NCI-H128 (cell line): ENCODE data around the gene NSMCE1.

Experiments used
- DNase-seq: peaks from one replicate; lab custom pipeline; 2025; ENCODE audit not compliant: unreplicated experiment; lab: John Stamatoyannopoulos, UW

The NSMCE1 gene

DNA sequence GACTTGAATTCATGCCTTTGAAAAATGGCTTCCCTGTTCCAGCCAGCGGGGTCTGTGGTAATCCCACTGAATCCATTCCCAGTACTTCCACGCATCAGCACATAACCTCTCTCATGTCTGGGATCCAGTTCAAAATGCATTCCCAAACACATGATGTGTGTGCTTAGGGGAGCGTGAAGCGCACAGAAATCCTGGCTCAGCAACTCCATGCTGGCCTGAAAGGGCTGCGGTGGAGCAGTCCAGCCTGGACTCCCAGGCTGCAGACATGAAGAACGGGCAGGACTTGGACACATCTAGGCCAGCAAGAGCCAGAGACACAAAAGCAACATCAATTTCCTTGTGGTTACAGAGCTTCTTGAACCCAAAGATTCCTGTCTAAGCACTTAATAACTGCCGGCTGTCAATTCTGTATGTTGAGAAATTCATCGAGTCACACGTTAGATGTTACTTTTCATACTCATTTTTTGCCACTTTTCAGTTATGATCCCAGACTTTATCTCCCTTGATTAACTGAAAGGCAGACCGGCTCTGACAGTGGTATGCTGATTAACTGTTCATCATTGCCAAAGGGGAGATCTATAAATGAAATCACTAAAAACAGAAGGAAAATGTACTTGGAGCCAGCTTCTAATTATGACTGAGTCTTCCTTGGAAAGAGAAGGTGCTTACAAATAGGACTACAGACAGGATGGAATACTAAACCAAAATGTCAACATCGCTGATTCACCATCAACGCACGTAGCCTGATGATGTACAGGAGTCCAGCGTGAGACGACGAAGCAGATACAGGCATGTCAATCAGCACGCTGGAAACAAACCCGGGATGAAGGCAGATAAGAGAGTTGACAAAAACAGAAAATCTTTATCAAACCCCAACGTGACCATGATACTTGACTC lies 23.0 kb downstream of the NSMCE1 start:
- no peak for DNase-seq

DNA sequence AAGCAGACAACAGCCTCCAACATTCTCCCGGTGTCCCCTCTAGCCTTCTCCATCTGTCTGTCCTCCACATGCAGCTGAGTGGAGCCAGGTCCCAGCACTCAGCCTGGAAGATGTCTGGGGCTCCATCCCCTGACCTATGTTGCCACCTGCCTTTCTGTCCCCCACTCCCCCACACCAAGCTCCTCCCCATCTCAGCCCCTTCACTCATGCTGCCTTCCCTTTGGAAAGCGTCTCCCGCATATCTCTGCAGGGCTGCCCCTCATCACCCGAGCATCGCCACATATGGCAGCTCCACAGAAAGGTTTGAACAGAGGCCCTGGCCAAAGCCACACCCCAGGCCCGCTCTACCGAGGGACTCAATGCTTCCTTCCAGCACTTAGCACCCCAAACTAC lies 24.2 kb downstream of the NSMCE1 start:
- DNase-seq, result no peak

DNA sequence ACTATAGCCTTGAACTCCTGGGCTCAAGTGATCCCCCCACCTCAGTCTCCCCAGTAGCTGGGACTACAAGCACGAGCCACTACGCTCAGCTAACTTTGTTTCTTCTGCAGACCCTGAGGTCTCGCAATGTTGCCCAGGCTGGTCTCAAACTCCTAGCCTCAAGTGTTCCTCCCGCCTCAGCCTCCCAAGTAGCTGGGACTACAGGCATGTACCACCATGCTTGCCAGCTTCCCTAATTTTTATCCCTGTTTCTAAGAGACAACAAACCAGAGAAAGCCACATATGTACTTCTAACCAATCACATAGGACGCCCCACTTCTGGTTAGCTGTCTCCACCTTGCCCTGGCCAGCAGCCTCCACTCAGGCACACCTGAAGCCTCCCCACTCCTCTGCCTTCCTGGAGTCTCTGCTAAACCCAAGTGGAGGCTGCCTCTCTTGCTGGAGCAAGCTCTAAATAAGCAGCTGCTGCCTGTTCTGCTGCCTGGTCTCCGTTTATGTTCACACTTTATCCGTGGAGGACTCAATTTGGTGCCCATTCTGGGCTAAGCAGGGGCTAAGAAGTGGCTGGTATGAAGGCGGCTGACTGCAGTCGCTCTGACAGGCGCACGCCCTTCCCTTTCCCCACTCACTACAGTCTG lies 24.7 kb downstream of the NSMCE1 start:
- no peak for DNase-seq

DNA sequence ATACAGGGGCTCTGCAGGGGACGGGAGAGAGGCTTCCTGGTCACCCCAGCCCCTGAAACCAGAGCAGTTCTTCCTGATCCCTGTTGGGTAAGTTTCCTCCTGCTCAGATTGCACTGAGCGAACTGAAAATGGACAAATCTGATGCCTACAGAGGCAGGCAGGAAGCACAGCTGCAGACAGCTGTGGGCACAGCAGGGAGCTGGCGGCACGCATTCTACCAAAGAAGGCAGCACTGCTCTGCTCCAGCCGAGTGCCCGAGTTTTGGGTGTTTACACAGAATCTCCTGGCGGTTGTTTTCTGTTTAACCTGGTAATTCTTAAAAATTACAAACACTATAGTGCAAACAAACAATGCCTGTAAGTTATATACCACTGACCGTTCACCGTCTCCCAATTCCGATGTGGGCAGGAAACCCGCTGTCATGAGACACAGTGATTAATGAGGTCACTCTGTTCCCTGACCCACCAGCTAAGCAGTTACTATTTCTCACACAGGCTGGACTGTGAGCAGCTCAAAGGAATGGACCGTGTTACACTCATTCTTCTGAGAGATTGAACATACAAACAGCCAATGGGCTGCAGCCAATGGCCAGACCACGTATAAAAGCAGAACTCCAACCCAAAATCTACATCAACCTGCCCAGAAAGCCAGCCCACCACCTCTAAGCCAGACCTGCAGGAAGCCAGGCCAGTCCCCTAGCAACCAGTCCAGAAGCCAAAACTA lies 25.5 kb downstream of the NSMCE1 start:
- no peak for DNase-seq

DNA sequence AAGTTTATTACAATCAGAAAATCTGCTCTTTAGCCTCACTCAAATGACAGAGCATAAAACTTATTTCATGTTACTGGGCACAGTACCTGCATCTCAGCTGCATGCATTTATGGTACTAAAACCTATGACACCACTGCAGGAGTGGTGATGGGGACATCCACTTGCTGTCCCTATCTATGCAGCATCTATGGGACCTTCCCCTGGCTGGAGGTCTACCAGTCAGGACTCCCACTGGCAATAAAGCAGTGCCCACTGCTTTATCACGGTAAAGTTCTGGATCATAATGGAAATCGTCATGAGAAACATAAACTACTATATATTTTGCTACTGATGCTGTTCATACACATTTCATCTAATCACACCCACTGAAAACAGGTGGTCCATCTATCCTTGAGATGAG lies 26.2 kb downstream of the NSMCE1 start:
- DNase-seq, result no peak

DNA sequence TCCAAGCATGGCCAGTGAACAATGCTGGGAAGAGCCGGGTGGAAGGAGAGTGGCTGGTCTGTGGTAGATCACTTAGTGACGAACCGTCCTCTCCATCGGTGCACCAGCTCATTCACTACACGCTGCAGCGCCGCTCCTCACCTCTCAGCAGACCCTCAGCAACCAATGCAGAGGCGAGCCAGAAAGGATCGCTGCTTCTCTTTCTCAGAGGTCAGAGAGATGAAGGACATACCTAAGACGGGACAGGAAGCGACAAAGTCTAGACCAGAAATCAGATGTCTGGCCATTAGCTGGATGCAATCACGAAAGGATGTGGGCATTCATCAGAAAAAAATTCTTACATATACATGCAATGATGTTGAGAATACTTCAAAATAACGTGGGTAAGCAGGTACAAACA lies 26.9 kb downstream of the NSMCE1 start:
- no peak for DNase-seq

DNA sequence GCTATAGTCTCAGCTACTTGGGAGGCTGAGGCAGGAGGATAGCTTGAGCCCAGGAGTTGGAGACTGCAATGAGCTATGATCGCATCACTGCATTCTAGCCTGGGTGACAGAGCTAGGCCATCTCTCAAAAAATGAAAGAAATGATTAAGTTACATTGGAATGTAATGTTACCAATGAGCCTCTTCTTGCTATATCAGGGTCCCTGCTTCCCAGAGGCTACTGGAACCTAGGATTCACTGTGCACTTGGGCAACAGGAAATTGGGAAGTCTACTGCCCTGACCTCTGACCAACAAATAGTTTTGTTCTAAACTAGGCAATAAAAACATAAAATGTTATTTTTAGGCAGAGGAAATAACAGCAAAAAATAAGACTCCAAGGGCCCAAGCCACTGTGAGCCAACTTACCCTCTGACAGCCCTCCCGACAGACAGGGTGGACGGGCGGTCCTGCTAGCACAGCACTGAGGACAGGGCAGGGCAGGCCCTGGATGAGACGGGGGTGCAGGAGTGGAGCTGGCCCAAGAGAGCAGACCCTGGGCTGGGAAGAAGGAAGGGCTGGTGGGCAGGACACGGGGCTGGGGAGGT lies 27.5 kb downstream of the NSMCE1 start:
- DNase-seq, result no peak

DNA sequence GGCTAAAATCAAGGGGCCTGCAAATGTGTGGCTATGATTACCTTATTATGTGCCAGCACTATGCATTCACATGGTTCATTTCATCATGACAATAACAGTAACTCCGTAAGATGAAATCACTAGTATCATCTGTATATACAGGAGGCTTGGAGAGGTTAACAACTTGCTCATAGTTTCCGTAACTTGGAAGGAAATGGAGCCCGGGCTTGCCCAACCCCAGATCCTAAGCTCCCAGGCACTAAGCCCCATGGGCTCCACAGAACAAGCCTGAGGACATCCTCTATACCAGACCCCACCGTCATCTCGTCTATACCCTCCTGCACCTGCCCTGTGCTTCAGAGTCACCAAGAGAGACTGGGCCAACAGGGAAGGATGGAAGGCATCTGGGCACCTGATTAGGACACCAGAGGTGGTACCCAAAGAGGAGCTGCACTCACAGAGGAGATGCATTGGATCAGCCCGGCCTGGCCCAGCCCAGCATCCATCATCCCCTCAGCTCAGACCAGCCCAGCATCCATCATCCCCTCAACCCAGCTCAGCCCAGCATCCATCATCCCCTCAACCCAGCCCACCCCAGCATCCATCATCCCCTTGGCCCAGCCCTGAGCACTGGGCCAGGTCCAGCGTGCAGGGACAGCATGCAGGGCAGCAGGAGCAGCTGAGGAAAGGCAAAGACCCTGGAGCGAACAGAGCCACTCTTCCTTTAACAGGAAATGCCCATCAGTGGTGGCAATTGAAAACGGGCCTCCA lies 28.5 kb downstream of the NSMCE1 start:
- DNase-seq, result no peak

DNA sequence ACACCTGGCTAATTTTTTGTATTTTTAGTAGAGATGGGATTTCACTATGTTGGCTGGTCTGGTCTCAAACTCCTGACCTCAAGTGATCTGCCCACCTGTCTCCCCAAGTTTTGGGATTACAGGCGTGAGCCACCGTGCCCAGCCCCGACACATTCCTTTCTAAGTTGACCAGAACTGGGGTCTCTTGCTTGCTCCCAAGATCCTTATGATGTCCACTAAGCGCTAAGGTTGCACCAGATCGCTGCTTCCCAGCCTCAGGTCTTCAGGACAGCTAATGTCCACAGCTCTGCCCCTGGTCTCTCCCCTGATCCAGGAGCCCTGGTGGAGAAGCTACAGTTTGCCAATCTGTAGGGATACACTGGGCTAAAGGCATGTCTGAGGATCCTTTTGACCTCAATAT lies 29.5 kb downstream of the NSMCE1 start:
- DNase-seq, result no peak

DNA sequence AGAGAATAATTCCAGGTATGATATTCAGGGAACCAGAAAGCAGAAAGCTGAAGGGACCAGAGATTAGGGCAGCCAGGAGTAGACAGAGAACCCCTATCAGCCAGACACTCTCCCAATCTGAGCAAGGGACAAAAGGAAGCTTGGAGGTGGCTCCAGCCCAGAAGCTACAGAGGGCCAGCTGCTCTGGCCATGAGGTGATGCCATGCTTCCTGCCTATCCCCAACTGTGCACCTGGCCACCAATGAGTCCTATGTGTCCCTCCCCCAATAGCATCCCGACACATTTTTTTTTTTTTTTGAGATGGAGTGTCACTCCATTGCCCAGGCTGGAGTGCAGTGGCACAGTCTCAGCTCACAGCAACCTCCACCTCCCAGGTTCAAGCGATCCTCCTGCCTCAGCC lies 30.0 kb downstream of the NSMCE1 start:
- DNase-seq, result no peak

DNA sequence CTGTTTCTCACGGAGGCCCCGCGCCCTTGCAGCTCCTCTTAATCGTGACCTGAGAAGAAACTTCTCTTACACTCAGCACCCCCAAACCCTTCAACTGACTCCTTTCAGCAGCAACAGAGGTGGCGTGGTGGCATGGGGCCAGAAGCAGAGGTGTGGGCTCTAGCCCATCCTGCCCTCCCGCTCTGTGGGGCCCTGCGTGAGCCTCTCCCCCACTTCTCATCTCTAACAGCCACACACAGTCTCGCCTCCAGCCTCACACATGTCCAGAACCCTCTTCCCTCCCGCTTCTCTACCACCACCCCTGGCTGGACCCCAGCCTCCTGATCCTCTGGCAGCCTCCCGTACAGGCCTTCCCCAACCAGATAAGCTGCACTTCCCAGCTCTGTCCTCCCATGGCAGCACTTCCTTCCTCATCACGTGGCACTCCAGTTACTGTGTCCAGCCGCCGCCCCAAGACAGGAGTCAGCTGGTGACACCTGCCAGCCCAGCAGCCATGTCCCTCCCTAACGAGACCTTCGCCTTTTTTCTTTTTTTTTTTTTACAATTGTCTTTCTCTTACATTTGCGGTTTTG lies 30.5 kb downstream of the NSMCE1 start:
- DNase-seq, result no peak

DNA sequence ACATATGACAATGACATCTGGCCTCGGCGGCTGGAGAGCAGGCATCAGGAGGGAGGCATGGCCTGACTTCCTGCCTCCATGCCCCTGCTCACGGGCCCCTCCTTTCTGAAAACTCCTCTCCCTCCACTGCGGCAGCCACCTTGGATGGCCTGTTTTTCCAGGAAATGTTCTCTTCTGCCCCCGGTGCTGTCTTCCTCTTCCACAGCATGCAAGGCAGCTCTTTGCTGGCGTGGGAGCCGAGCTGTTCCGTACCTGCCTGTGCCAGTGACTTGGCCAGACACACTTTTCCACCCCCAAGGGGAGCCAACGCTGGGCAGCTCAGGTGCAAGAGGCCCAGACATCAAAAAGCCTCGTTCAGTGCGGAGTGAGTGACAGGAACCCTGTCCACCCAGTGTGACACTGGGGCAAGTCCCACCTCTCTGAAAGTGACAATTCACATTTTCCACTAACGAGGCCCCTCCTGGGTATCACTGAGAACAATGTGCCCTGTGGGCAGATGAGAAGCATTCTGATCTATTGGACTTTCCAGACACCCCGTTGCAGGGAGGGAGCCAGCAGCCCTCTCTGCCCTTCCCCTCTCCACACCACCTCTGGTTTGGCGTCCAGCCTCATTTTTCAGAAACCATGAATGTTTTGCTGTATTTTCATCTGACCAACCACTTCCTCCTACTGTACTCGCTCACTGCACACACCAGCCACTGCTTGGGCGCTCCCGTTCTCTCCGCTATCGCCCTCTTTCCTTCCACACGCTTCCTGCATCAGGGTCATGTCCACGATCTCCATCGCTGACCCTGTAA lies 31.2 kb downstream of the NSMCE1 start:
- DNase-seq, result no peak

DNA sequence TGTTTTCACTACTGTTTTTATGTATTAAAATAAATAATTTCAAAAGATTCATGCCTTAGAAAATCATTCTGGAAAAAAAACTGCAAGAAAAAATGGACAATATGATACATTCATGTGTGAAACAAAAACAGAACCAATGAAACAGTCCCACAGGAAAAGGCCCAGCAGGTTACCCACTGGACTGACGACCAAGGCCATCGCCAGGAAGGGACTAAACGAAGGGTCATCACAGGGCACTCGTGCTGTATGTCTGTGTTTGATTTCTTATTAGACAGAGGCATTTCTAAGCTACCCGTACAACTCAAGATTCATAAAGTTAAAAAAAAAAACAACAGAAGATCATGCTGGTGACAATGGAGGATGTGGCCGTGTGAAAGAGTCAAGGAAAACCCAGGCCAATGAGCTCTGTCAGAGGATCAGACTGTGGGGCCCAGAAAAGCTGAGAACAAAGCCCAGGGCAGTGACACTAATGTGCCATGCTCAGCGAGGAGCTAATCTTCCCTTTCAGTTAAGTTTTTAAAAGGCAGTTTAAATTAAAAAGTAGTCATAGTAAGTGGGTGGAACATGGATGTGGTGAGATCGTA lies 31.8 kb downstream of the NSMCE1 start:
- DNase-seq, result no peak

DNA sequence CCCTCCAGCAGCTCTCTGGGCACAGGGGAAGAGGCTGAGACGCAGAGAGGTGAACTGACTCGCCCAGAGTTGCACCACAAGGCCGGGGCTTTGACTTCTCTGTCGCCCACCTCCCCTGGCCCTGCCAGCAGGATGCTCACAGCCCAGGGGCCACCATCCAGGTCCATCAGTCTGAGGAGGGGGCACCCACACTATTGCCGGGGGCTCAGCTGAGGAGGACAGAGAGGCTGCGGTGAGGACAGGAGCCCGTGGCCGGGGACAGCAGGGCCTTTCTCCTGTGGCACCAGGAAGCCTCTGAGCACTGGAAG lies 32.7 kb downstream of the NSMCE1 start:
- no peak for DNase-seq

DNA sequence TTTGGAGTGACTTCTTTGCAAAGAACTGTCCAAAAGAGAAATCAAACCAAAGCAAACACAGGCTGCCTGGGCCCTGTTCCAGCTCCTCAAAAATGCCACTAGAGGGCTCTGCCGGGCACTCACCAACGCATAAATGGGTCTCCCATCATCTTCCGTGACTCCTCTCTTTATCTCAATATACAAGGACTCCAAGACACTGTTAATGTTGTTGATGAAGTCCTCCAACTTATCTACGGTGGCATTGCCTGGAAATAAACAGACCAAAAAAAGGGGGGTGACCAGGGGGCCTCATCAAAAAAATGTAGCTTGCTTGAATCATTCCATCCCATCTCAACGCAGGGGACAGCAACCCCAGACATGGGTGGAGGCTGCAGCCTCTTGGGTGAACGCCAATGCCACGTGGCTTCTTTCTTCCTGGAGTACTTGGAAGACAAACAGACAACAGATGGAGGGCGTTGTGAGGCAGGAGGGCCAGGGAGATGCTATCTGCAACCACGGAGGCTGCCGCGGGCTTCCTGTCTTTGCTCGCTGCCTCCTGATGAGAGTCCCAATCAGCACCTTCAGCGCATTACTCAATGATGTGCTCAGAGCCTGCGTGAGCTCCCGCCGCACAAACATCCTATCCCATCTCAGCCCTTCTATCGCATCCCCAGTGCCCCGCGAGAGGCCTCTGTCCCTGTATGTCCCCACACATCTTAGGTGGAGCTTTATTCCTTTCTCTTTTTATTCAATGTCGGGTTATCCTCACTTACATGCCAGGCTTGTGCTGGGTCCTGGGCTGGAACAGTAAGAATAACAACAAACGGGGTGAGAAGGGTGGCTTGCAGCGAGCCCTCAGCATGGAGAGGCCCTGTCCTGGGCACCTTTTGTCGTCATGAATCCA lies 33.3 kb downstream of the NSMCE1 start:
- DNase-seq, result no peak

DNA sequence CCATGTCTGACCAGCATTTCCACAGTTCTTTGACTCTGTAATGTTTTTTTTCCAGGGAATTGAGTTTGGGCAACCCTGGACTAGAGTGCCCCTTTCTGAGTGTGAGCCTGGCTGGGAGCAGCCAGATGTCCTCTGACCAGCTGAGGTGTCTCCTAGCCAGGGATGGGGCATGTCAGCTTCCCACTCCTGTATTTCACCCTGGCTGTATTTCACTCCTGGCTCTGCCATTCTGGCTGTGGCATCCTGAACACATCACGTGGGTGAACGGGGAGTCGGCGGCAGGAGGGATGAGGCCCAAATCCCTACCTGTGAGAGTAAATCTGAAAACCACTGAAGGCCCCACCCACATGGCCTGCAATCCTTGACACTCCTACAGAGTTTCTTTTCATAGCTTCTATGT lies 34.0 kb downstream of the NSMCE1 start:
- no peak for DNase-seq

DNA sequence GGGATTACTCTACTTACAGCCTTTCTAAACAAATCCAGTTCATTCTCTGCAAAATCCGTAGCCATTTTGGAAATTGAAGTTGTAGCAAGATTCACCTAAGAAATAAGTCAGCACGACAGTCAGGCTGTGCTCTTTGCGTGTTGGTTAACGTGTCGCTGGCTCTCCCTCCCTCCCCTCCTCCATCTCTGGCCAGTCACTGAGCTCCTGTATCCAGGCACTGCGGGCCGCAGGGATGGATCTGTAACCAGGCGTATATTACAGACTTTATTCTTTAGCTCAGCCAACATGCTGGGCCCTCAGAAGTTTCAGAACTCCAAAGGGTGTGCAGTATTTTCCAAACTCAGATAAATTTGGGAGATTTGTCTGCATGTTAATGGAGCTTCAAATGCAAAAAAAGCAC lies 34.4 kb downstream of the NSMCE1 start:
- no peak for DNase-seq

DNA sequence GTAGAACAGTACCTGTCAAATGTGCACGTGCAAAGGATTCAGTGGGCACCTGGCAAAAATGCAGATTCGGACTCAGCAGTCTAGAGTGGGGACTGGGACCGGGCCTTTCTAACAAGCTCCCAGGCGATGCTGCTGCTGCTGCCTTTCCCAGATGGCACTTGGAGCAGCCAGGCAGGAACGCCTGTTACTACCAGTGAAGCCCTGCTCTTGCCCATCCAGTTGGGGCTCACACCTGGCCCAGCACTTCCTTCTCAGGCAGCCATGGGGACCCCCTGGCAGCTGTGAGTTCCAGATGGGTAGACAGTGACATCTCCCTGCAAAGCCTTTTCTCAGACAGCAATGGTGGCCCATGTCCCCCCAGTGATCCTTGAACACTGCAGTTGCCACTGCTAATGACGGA lies 34.8 kb downstream of the NSMCE1 start:
- no peak for DNase-seq
